Esophagus muscularis mucosa (tissue), 4 donors: ENCODE data around the gene CPEB3. TPM values are rescaled to one million over a fixed set of nuclear protein-coding genes. Genes with fewer than 3 reads are reported as not detected.

Experiments used
- DNase-seq: peaks from one replicate; pipeline ENCODE4 v3.0.0-alpha.2; 2017; ENCODE audit errors: extremely low spot score
- H3K27ac ChIP-seq, 4 donors: fragments of 200-600 bp; sonication (generic); replicated peaks in 1 of 4; 1 replicate in 3 of 4; 2 replicates in 1 of 4; pipeline ENCODE4 v1.5.1; 2016 to 2019; ENCODE audit warnings: mild to moderate bottlenecking in 1 of 4
- H3K27me3 ChIP-seq, 4 donors: fragments of 200-600 bp; sonication (generic); one replicate each; pipeline versions ENCODE4 v1.5.1 to v1.6.0; 2016 to 2019
- H3K36me3 ChIP-seq, 4 donors: fragments of 200-600 bp; sonication (generic); one replicate each; pipeline ENCODE4 v1.5.1; 2016 to 2019
- H3K4me1 ChIP-seq, 4 donors: fragments of 200-600 bp; sonication (generic); one replicate each; pipeline ENCODE4 v1.5.1; 2016 to 2019
- H3K4me3 ChIP-seq, 4 donors: fragments of 200-600 bp; sonication (generic); 1 replicate in 2 of 4; 2 replicates in 2 of 4; pipeline ENCODE4 v1.5.1; 2016 to 2019; ENCODE audit warnings: mild to moderate bottlenecking in 4 of 4, moderate library complexity in 1 of 4
- H3K9me3 ChIP-seq, 4 donors: fragments of 200-600 bp; sonication (generic); 1 replicate in 3 of 4; 2 replicates in 1 of 4; pipeline ENCODE4 v1.5.1; 2016 to 2019
- EP300 ChIP-seq: sonication (generic); formaldehyde crosslinking; IDR thresholded peaks from one replicate; pipeline ENCODE4 v1.6.1; 2017; ENCODE audit warnings: antibody characterized with exemption
- POLR2A ChIP-seq: fragments of 450-650 bp; IDR thresholded peaks from one replicate; pipeline ENCODE4 v1.6.1; 2017; ENCODE audit warnings: antibody characterized with exemption, moderate library complexity, mild to moderate bottlenecking, low read depth
- POLR2AphosphoS5 ChIP-seq, 2 donors: sonication (generic); formaldehyde crosslinking; IDR thresholded peaks; one replicate each; pipeline ENCODE4 v1.6.1; 2017; ENCODE audit warnings: antibody characterized with exemption in 2 of 2
- WGBS: methylation state at CpG from one replicate; pipeline ENCODE4 v1.1.5; 2018; 5-methylcytosine and 5-hydroxymethylcytosine counted together
- intact Hi-C: fragments of 100-400 bp; cut with DNase I; formaldehyde crosslinking; loops from one replicate; pipeline ENCODE4 v1.15.1; 2023
- total RNA-seq, 4 donors: library from RNA; depleted of rRNA; stranded (reverse); fragments of >200 nt; gene quantifications; one replicate each; pipeline versions ENCODE4 v1.1.0 to v1.2.1, GENCODE V29; 2016
- TF ChIP-seq, protein P1 (sequence below), 3 experiments: fragments of 200-600 bp in 2 of 3; fragments of 450-650 bp in 1 of 3; sonication (generic) in 2 of 3; IDR thresholded peaks; one replicate each; pipeline ENCODE4 v1.5.1; 2017 to 2019; ENCODE audit warnings: antibody characterized with exemption in 3 of 3, mild to moderate bottlenecking in 2 of 3, moderate library complexity in 1 of 3

CPEB3 gene
- total RNA-seq, 4 donors from 2014 or later = 6.8 to 11.0 (median 10.4) TPM

GRCh38 chr10:92110039-92110794 lies 180.7 kb downstream of the CPEB3 start:
- WGBS = 80% methylated on average over 6 of the region's 6 CpGs
- Histone ChIP-seq H3K27ac (no peak overlapping the region), H3K4me3 (no peak overlapping the region), H3K27me3 (no peaks in the 10 kb centered on the region), H3K4me1 (peaks cover 22 to 66% (median 49%) of the 10 kb centered on the region in 4 donors), H3K9me3 (no peaks in the 10 kb centered on the region), H3K36me3 (peaks cover 0 to 4% (median 0%) of the 10 kb centered on the region in 4 donors)
- TF ChIP-seq, protein P1, sequence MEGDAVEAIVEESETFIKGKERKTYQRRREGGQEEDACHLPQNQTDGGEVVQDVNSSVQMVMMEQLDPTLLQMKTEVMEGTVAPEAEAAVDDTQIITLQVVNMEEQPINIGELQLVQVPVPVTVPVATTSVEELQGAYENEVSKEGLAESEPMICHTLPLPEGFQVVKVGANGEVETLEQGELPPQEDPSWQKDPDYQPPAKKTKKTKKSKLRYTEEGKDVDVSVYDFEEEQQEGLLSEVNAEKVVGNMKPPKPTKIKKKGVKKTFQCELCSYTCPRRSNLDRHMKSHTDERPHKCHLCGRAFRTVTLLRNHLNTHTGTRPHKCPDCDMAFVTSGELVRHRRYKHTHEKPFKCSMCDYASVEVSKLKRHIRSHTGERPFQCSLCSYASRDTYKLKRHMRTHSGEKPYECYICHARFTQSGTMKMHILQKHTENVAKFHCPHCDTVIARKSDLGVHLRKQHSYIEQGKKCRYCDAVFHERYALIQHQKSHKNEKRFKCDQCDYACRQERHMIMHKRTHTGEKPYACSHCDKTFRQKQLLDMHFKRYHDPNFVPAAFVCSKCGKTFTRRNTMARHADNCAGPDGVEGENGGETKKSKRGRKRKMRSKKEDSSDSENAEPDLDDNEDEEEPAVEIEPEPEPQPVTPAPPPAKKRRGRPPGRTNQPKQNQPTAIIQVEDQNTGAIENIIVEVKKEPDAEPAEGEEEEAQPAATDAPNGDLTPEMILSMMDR (IDR thresholded peaks at IDR 0.05) = no peak
- no peak for TF ChIP-seq POLR2AphosphoS5 (IDR thresholded peaks at IDR 0.05)
- TF ChIP-seq POLR2A = no peak
- TF ChIP-seq EP300 = no peak
- no peak for DNase-seq
- intact Hi-C loops = no loop called here

- Histone ChIP-seq H3K4me3 (no peak overlapping the region), H3K36me3 (peaks cover 0 to 4% (median 0%) of the 10 kb centered on the region in 4 donors), H3K27me3 (no peaks in the 10 kb centered on the region), H3K4me1 (peaks cover 22 to 64% (median 46%) of the 10 kb centered on the region in 4 donors), H3K9me3 (no peaks in the 10 kb centered on the region), H3K27ac (no peak overlapping the region)
- no peak for DNase-seq
- intact Hi-C loops = no loop called here
- TF ChIP-seq, protein P1 (IDR thresholded peaks at IDR 0.05) = no peak
- TF ChIP-seq POLR2A = no peak
- TF ChIP-seq POLR2AphosphoS5 (IDR thresholded peaks at IDR 0.05) = no peak
- no peak for TF ChIP-seq EP300
- 90% methylated on average over 2 of the region's 2 CpGs for WGBS
Observed at GRCh38 chr10:92108747-92109146, 182.1 kb downstream of the CPEB3 start.

DNA sequence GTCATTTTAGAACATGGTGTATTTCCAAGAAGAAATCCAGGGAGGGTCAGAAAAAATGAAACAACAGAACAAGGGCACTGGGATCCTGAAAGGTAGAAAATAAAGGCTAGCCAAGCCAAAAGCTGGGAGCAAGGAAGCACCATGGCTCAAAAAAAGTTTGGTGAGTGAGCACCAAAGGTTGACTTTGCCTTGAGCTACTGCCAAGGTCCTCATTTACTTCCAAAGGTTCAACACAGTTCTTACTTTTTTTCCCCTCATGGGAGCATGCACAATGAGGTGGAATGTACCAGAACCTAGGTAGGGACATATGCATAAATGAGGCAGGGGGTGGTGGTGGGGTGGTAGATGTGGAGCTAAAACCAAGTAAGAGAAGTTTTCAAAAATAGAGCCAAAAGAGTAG lies 182.8 kb downstream of the CPEB3 start:
- no peak for DNase-seq
- Histone ChIP-seq H3K4me3 (no peak overlapping the region), H3K4me1 (peaks cover 28 to 69% (median 43%) of the 10 kb centered on the region in 4 donors), H3K27ac (no peak overlapping the region), H3K27me3 (no peaks in the 10 kb centered on the region), H3K9me3 (no peaks in the 10 kb centered on the region), H3K36me3 (peaks cover 0 to 4% (median 0%) of the 10 kb centered on the region in 4 donors)
- intact Hi-C loops = no loop called here
- TF ChIP-seq POLR2AphosphoS5 (IDR thresholded peaks at IDR 0.05) (no peak), POLR2A (no peak), EP300 (no peak)
- TF ChIP-seq, protein P1 (IDR thresholded peaks at IDR 0.05) = no peak

DNA sequence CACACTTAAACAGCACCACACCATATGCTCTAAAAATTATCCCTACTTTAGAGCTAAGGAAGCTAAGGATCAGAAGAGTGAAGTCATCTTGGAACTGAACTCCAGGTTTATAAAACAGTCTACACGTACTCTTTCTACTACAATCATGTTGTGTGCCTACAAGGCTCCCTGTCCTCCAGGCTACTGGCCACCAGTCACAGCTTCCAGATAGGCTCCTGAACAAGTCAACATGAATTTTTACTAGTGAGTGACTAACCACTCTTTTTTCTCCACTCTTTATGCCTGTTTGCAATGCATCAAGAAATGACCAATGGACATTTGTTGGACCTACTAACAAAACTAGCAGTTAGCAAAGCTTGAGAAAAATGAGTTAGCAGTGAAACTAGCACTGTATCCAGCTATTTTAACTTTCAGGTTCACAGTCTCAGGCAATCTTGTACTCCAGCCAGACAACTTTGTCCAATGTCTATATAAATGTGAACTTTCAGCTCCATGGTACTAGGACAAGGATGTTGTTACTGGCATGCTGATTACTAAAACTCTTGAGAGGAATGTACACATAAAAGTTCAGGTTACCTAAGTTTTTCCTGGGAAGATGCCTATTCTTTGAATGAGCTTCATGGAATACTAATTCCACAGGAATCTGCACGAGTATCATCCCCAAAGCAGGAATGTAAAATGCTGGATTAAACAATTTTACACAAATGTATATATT lies 187.3 kb downstream of the CPEB3 start:
- H3K4me3 ChIP-seq = no peak overlapping the region
- peak overlapping the region; percentile 0 to 21 (median 12) for H3K27ac ChIP-seq
- TF ChIP-seq, protein P1 (IDR thresholded peaks at IDR 0.05) = no peak
- peak in 1 of 2 donors; percentile 44 for TF ChIP-seq POLR2AphosphoS5 (IDR thresholded peaks at IDR 0.05)
- no peak for TF ChIP-seq EP300
- WGBS = 47% methylated on average over 2 of the region's 2 CpGs
- no peaks in the 10 kb centered on the region for H3K36me3 ChIP-seq
- no peaks in the 10 kb centered on the region for H3K9me3 ChIP-seq
- no peak for DNase-seq
- peaks cover 39 to 55% (median 44%) of the 10 kb centered on the region in 4 donors for H3K4me1 ChIP-seq
- no peaks in the 10 kb centered on the region for H3K27me3 ChIP-seq
- intact Hi-C loops = no loop called here
